Measurements from ENCODE around the gene CATSPER1. TPM values are rescaled to one million over a fixed set of nuclear protein-coding genes. Genes with fewer than 3 reads are reported as not detected.

Gene CATSPER1
- total and polyA plus RNA-seq, 2 of the 13 experiments (the other 11 are each of a cell fraction or from before 2014, with no cell fraction given), result 0.17 TPM; not detected in 1

DNA sequence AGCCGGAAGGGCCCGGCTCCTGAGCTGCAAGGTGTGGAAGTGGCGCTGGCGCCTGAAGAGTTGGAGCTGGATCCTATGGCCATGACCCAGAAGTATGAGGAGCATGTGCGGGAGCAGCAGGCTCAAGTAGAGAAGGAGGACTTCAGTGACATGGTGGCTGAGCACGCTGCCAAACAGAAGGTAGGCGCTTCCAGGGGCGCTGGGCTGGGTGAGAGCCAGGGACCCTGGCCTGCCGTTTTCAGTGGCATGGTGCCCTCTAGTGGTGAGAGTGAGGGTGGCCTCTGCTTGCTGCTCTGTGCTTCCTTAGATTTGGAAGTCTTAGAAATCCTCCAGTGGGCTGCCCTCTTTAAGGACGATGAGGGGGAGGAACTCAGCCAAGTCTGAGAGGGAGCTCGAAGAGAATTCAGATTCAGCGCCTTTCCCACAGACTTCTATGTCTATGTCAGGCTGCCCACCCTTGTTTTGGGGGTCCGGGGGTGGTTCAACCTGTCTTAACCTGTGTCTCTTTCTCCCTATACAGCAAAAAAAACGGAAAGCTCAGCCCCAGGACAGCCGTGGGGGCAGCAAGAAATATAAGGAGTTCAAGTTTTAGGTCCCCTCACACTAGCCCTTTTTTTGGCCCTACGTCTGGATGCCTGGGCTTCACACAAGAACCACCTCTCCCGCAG, 42.0 kb upstream of the CATSPER1 start (continued):
- peak; percentile 64; the same call in 1 of the 2 replicates for TF ChIP-seq ZBTB7B (CRISPR knock-in tag; IDR thresholded peaks at IDR 0.05)
- no peak for TF ChIP-seq NFIC (IDR thresholded peaks at IDR 0.05; ENCODE audit: low read length)
- TF ChIP-seq TARDBP (CRISPR knock-in tag; IDR thresholded peaks at IDR 0.05), result no peak
- no peak for TF ChIP-seq ZNF121 (CRISPR knock-in tag; IDR thresholded peaks at IDR 0.05)
- no peak for TF ChIP-seq AGO1 (IDR thresholded peaks at IDR 0.05; ENCODE audit: low read depth, low read length, poor library complexity, severe bottlenecking)
- peak; percentile 68 for TF ChIP-seq STAG1 (CRISPR knock-in tag; IDR thresholded peaks at IDR 0.05)
- TF ChIP-seq ZNF567 (CRISPR knock-in tag; IDR thresholded peaks at IDR 0.05; ENCODE audit: borderline replicate concordance), result no peak
- no peak for TF ChIP-seq GMEB2 (CRISPR knock-in tag; IDR thresholded peaks at IDR 0.05; ENCODE audit: low read depth)
- TF ChIP-seq, protein P1, sequence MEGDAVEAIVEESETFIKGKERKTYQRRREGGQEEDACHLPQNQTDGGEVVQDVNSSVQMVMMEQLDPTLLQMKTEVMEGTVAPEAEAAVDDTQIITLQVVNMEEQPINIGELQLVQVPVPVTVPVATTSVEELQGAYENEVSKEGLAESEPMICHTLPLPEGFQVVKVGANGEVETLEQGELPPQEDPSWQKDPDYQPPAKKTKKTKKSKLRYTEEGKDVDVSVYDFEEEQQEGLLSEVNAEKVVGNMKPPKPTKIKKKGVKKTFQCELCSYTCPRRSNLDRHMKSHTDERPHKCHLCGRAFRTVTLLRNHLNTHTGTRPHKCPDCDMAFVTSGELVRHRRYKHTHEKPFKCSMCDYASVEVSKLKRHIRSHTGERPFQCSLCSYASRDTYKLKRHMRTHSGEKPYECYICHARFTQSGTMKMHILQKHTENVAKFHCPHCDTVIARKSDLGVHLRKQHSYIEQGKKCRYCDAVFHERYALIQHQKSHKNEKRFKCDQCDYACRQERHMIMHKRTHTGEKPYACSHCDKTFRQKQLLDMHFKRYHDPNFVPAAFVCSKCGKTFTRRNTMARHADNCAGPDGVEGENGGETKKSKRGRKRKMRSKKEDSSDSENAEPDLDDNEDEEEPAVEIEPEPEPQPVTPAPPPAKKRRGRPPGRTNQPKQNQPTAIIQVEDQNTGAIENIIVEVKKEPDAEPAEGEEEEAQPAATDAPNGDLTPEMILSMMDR (CRISPR knock-in tag; IDR thresholded peaks at IDR 0.05), result peak; percentile 87
- TF ChIP-seq ZNF263 (CRISPR knock-in tag; IDR thresholded peaks at IDR 0.05), result peak; percentile 62
- TF ChIP-seq KAT8 (CRISPR knock-in tag; IDR thresholded peaks at IDR 0.05), result 0 out of 2 replicates have a peak, but pooled peaks have one; percentile 31
- TF ChIP-seq, protein P2, sequence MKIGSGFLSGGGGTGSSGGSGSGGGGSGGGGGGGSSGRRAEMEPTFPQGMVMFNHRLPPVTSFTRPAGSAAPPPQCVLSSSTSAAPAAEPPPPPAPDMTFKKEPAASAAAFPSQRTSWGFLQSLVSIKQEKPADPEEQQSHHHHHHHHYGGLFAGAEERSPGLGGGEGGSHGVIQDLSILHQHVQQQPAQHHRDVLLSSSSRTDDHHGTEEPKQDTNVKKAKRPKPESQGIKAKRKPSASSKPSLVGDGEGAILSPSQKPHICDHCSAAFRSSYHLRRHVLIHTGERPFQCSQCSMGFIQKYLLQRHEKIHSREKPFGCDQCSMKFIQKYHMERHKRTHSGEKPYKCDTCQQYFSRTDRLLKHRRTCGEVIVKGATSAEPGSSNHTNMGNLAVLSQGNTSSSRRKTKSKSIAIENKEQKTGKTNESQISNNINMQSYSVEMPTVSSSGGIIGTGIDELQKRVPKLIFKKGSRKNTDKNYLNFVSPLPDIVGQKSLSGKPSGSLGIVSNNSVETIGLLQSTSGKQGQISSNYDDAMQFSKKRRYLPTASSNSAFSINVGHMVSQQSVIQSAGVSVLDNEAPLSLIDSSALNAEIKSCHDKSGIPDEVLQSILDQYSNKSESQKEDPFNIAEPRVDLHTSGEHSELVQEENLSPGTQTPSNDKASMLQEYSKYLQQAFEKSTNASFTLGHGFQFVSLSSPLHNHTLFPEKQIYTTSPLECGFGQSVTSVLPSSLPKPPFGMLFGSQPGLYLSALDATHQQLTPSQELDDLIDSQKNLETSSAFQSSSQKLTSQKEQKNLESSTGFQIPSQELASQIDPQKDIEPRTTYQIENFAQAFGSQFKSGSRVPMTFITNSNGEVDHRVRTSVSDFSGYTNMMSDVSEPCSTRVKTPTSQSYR (CRISPR knock-in tag; IDR thresholded peaks at IDR 0.05; ENCODE audit: borderline replicate concordance), result no peak
- no peak for TF ChIP-seq BATF2 (CRISPR knock-in tag; IDR thresholded peaks at IDR 0.05)
- TF ChIP-seq TEAD2 (CRISPR knock-in tag; IDR thresholded peaks at IDR 0.05), result no peak
- TF ChIP-seq ZNF10 (CRISPR knock-in tag; IDR thresholded peaks at IDR 0.05; ENCODE audit: borderline replicate concordance, low read depth), result no peak
- TF ChIP-seq ZNF3 (CRISPR knock-in tag; IDR thresholded peaks at IDR 0.05), result no peak
- no peak for TF ChIP-seq TBP (CRISPR knock-in tag; IDR thresholded peaks at IDR 0.05)
- TF ChIP-seq, protein P3, sequence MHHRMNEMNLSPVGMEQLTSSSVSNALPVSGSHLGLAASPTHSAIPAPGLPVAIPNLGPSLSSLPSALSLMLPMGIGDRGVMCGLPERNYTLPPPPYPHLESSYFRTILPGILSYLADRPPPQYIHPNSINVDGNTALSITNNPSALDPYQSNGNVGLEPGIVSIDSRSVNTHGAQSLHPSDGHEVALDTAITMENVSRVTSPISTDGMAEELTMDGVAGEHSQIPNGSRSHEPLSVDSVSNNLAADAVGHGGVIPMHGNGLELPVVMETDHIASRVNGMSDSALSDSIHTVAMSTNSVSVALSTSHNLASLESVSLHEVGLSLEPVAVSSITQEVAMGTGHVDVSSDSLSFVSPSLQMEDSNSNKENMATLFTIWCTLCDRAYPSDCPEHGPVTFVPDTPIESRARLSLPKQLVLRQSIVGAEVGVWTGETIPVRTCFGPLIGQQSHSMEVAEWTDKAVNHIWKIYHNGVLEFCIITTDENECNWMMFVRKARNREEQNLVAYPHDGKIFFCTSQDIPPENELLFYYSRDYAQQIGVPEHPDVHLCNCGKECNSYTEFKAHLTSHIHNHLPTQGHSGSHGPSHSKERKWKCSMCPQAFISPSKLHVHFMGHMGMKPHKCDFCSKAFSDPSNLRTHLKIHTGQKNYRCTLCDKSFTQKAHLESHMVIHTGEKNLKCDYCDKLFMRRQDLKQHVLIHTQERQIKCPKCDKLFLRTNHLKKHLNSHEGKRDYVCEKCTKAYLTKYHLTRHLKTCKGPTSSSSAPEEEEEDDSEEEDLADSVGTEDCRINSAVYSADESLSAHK (CRISPR knock-in tag; IDR thresholded peaks at IDR 0.05; ENCODE audit: borderline replicate concordance), result no peak
- no peak for TF ChIP-seq ZNF564 (CRISPR knock-in tag; IDR thresholded peaks at IDR 0.05)
- TF ChIP-seq SAP130 (CRISPR knock-in tag; IDR thresholded peaks at IDR 0.05; ENCODE audit: low read depth), result 0 out of 2 replicates have a peak, but pooled peaks have one; percentile 13
- no peak for TF ChIP-seq NR2C2 (CRISPR knock-in tag; IDR thresholded peaks at IDR 0.05; ENCODE audit: borderline replicate concordance)
